ENCODE data around the gene P2RX6. TPM values are rescaled to one million over a fixed set of nuclear protein-coding genes. Genes with fewer than 3 reads are reported as not detected.

The P2RX6 gene
- polyA plus RNA-seq, 1 of the 3 experiments (the other 2 are of a cell fraction): 7.1 TPM

- POLR2A ChIA-PET: no interaction called here
- no peaks in the 10 kb centered on the region for H3K9me3 ChIP-seq
- TF ChIP-seq TEAD4 (IDR thresholded peaks at IDR 0.05; ENCODE audit: borderline replicate concordance, insufficient read depth): no peak
- TF ChIP-seq REST (IDR thresholded peaks at IDR 0.05; ENCODE audit: low read depth, low read length): no peak
- no peak for TF ChIP-seq TCF12 (IDR thresholded peaks at IDR 0.05)
- no peak for TF ChIP-seq FOXJ3 (CRISPR knock-in tag; IDR thresholded peaks at IDR 0.05)
- TF ChIP-seq GABPA (IDR thresholded peaks at IDR 0.05; ENCODE audit: low read depth): no peak
- TF ChIP-seq SIN3A (IDR thresholded peaks at IDR 0.05; ENCODE audit: borderline replicate concordance, low read depth, low read length): no peak
- no peak for TF ChIP-seq ZBTB33 (IDR thresholded peaks at IDR 0.05; ENCODE audit: borderline replicate concordance, low read depth)
- no peak for TF ChIP-seq RXRA (IDR thresholded peaks at IDR 0.05; ENCODE audit: borderline replicate concordance, low read depth)
- TF ChIP-seq EZH2phosphoT487 (IDR thresholded peaks at IDR 0.05; ENCODE audit: borderline replicate concordance, low read depth): no peak
- WGBS (ENCODE audit: low lambda C conversion rate): 76% methylated on average over 3 of the region's 3 CpGs
- DNase-seq: no peak
- H3K9ac ChIP-seq: no peak overlapping the region
- no peaks in the 10 kb centered on the region for H3K27me3 ChIP-seq (ENCODE audit: insufficient read depth)
- no peaks in the 10 kb centered on the region for H3K36me3 ChIP-seq (replicated peaks in 1 of 2; ENCODE audit: control insufficient read depth in 1 of 2, insufficient read depth in 2 of 2, low read length in 1 of 2)
- H3K4me2 ChIP-seq: no peak overlapping the region
- no peak overlapping the region for H3K4me3 ChIP-seq (ENCODE audit: low read depth in 2 of 2, low read length in 1 of 2)
- no peak overlapping the region for H3K27ac ChIP-seq (ENCODE audit: low read depth in 2 of 2, low read length in 1 of 2)
- no peaks in the 10 kb centered on the region for H3K79me2 ChIP-seq (ENCODE audit: insufficient read depth)
- CTCF ChIA-PET: interaction anchor here (1.0 kb wide), 1 partner anchor 13 kb away, joined by 3 read pairs; no protein-coding TSS in a partner anchor
- H3K4me1 ChIP-seq (ENCODE audit: control insufficient read depth in 1 of 2, insufficient read depth in 2 of 2, low read depth in 1 of 2, low read length in 1 of 2): peaks cover 8% of the 10 kb centered on the region in 2 experiments; a peak in 2 of 4 replicates
- peaks cover 11% of the 10 kb centered on the region for H3F3A ChIP-seq (replicated peaks; ENCODE audit: insufficient read depth)
- no peaks in the 10 kb centered on the region for H3K9me2 ChIP-seq
- H2AFZ ChIP-seq (ENCODE audit: low read depth): no peak overlapping the region
- no peaks in the 10 kb centered on the region for H4K20me1 ChIP-seq (ENCODE audit: insufficient read depth)
Observed at GRCh38 chr22:21033895-21034294, 18.9 kb downstream of the P2RX6 start.

GRCh38 chr22:21034989-21035388 is 20.0 kb downstream of the P2RX6 start:
- Histone ChIP-seq H3K9me3 (no peaks in the 10 kb centered on the region), H3K27me3 (ENCODE audit: insufficient read depth) (no peaks in the 10 kb centered on the region), H4K20me1 (ENCODE audit: insufficient read depth) (no peaks in the 10 kb centered on the region), H3K36me3 (replicated peaks in 1 of 2; ENCODE audit: control insufficient read depth in 1 of 2, insufficient read depth in 2 of 2, low read length in 1 of 2) (no peaks in the 10 kb centered on the region), H3K27ac (ENCODE audit: low read depth in 2 of 2, low read length in 1 of 2) (no peak overlapping the region), H3K4me3 (ENCODE audit: low read depth in 2 of 2, low read length in 1 of 2) (no peak overlapping the region), H3K79me2 (ENCODE audit: insufficient read depth) (no peaks in the 10 kb centered on the region), H3K4me2 (no peak overlapping the region), H3K4me1 (ENCODE audit: control insufficient read depth in 1 of 2, insufficient read depth in 2 of 2, low read depth in 1 of 2, low read length in 1 of 2) (peaks cover 3 to 8% of the 10 kb centered on the region in 2 experiments; a peak in 2 of 4 replicates), H3K9me2 (no peaks in the 10 kb centered on the region), H3K9ac (no peak overlapping the region), H2AFZ (ENCODE audit: low read depth) (no peak overlapping the region), H3F3A (replicated peaks; ENCODE audit: insufficient read depth) (peaks cover 11% of the 10 kb centered on the region)
- no peak for DNase-seq
- TF ChIP-seq ELF1 (IDR thresholded peaks at IDR 0.05) (no peak), SMC3 (IDR thresholded peaks at IDR 0.05; ENCODE audit: low read depth, low read length) (no peak), RAD21 (IDR thresholded peaks at IDR 0.05; ENCODE audit: low read length) (no peak)
- POLR2A ChIA-PET: no interaction called here
- WGBS (ENCODE audit: low lambda C conversion rate): 90% methylated on average over 3 of the region's 3 CpGs
- CTCF ChIA-PET: no interaction called here

Measured in SK-N-SH (cell line).